Measurements from ENCODE around the gene PIGR. TPM values are rescaled to one million over a fixed set of nuclear protein-coding genes. Genes with fewer than 3 reads are reported as not detected.

The PIGR gene
- total RNA-seq, 1 experiment from 2014 or later, result 2.6 TPM

DNA sequence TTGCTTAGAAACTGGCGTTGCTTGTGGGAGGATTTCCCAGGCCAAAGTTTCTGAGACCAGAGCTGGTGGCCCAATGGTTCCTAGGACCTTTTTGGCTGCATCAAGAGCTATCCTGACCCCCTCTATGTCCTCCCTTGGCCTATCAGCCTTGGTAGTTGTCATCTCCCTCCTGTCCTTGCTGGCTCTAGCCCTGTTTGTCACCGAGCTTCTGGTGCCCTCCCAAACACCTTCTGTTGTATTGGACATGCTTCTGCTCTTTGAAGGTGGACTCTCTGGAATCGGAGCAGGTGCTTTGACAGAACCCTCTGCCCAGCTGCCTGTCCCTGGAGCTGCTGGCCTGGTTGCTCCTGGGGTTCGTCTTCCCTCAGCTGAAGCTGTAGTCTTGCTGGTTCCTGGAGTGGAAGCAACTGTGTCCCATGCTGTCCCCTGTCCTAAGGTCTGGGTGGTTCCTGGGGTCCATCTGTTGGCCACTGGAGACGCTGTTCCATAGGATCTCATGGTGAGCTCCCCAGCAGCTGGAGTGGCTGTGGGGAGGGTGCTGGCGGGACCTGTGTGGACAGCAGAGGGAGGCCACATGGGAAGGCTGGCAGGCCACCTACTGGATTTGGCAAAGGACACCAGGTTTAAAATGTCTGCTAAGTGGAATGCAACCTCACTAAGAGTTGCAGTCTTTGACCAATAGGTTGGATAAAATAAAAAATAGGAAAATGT is 14.6 kb upstream of the PIGR start:
- Histone ChIP-seq H3K9ac (ENCODE audit: low read length) (no peak overlapping the region), H3K79me2 (ENCODE audit: insufficient read depth, low read length) (no peaks in the 10 kb centered on the region), H3K9me2 (ENCODE audit: insufficient read depth) (no peaks in the 10 kb centered on the region), H4K20me1 (ENCODE audit: insufficient read depth) (no peaks in the 10 kb centered on the region), H3K4me1 (ENCODE audit: control insufficient read depth in 1 of 2, insufficient read depth in 2 of 2, low read length in 2 of 2) (no peaks in the 10 kb centered on the region), H3K4me3 (replicated peaks in 1 of 2; ENCODE audit: low read depth in 1 of 2, low read length in 2 of 2) (no peak overlapping the region), H3K36me3 (ENCODE audit: control insufficient read depth in 1 of 2, insufficient read depth in 2 of 2, low read length in 2 of 2) (no peaks in the 10 kb centered on the region), H3K27ac (ENCODE audit: low read depth, low read length) (no peak overlapping the region), H3K4me2 (ENCODE audit: low read length) (no peak overlapping the region), H3K27me3 (ENCODE audit: insufficient read depth, low read length) (no peaks in the 10 kb centered on the region), H2AFZ (ENCODE audit: low read depth, low read length, poor library complexity, severe bottlenecking) (no peak overlapping the region), H3K9me3 (ENCODE audit: control insufficient read depth in 1 of 2, insufficient read depth in 1 of 2, low read depth in 1 of 2, low read length in 2 of 2) (no peaks in the 10 kb centered on the region)
- CTCF ChIA-PET, result interaction anchor here (1.3 kb wide), 1 partner anchor 48 kb away, joined by 4 read pairs; no protein-coding TSS in a partner anchor
- RAD21 ChIA-PET (ENCODE audit: low non-redundant PET in 1 of 2, low total read pairs in 2 of 2, uncharacterized antibody in 2 of 2, unreplicated experiment in 2 of 2), result no interaction called here
- DNase-seq (ENCODE audit: low read depth, low spot score) (no peak), ATAC-seq (peak; percentile 53; the same call in 1 of the 2 replicates)
- POLR2A ChIA-PET, result no interaction called here
- TF ChIP-seq SIN3A (IDR thresholded peaks at IDR 0.05; ENCODE audit: low read depth) (no peak), RAD21 (IDR thresholded peaks at IDR 0.05; ENCODE audit: low read depth) (no peak), CBX3 (IDR thresholded peaks at IDR 0.05; ENCODE audit: low read depth) (no peak)
- intact Hi-C loops (cut with micrococcal nuclease), result no loop called here
- no TSS peak for BruUV-seq (replicated peaks)

GRCh38 chr1:206958144-206958543 is 11.9 kb upstream of the PIGR start:
- intact Hi-C loops (cut with micrococcal nuclease), result no loop called here

More at GRCh38 chr1:206958144-206958543, 11.9 kb upstream of the PIGR start:
- no peaks in the 10 kb centered on the region for H3K4me1 ChIP-seq (ENCODE audit: control insufficient read depth in 1 of 2, insufficient read depth in 2 of 2, low read length in 2 of 2)
- H3K9me3 ChIP-seq (ENCODE audit: control insufficient read depth in 1 of 2, insufficient read depth in 1 of 2, low read depth in 1 of 2, low read length in 2 of 2), result no peaks in the 10 kb centered on the region
- POLR2A ChIA-PET, result no interaction called here
- H3K36me3 ChIP-seq (ENCODE audit: control insufficient read depth in 1 of 2, insufficient read depth in 2 of 2, low read length in 2 of 2), result no peaks in the 10 kb centered on the region
- no peak overlapping the region for H3K27ac ChIP-seq (ENCODE audit: low read depth, low read length)
- TF ChIP-seq MAX (IDR thresholded peaks at IDR 0.05), result no peak
- no peak for TF ChIP-seq ELF1 (IDR thresholded peaks at IDR 0.05; ENCODE audit: borderline replicate concordance, low read depth)
- TF ChIP-seq, protein P1, sequence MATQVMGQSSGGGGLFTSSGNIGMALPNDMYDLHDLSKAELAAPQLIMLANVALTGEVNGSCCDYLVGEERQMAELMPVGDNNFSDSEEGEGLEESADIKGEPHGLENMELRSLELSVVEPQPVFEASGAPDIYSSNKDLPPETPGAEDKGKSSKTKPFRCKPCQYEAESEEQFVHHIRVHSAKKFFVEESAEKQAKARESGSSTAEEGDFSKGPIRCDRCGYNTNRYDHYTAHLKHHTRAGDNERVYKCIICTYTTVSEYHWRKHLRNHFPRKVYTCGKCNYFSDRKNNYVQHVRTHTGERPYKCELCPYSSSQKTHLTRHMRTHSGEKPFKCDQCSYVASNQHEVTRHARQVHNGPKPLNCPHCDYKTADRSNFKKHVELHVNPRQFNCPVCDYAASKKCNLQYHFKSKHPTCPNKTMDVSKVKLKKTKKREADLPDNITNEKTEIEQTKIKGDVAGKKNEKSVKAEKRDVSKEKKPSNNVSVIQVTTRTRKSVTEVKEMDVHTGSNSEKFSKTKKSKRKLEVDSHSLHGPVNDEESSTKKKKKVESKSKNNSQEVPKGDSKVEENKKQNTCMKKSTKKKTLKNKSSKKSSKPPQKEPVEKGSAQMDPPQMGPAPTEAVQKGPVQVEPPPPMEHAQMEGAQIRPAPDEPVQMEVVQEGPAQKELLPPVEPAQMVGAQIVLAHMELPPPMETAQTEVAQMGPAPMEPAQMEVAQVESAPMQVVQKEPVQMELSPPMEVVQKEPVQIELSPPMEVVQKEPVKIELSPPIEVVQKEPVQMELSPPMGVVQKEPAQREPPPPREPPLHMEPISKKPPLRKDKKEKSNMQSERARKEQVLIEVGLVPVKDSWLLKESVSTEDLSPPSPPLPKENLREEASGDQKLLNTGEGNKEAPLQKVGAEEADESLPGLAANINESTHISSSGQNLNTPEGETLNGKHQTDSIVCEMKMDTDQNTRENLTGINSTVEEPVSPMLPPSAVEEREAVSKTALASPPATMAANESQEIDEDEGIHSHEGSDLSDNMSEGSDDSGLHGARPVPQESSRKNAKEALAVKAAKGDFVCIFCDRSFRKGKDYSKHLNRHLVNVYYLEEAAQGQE (IDR thresholded peaks at IDR 0.05; ENCODE audit: low read depth), result no peak
- no peak for TF ChIP-seq CEBPB (IDR thresholded peaks at IDR 0.05; ENCODE audit: low read depth)
- TF ChIP-seq ZFX (IDR thresholded peaks at IDR 0.05), result no peak
- no peak for TF ChIP-seq EZH2 (IDR thresholded peaks at IDR 0.05)
- no peak for TF ChIP-seq POLR2AphosphoS5 (IDR thresholded peaks at IDR 0.05; ENCODE audit: low read depth, low read length)
- TF ChIP-seq CBX3 (IDR thresholded peaks at IDR 0.05; ENCODE audit: low read depth), result no peak
- TF ChIP-seq JUND (IDR thresholded peaks at IDR 0.05), result no peak
- no peak for TF ChIP-seq POLR2A (IDR thresholded peaks at IDR 0.05; ENCODE audit: borderline replicate concordance, extremely low read depth, insufficient read depth, insufficient read length)
- TF ChIP-seq SRF (IDR thresholded peaks at IDR 0.05; ENCODE audit: low read depth), result no peak
- TF ChIP-seq YY1 (IDR thresholded peaks at IDR 0.05; ENCODE audit: extremely low read depth, insufficient replicate concordance, low read depth, low read length), result no peak
- TF ChIP-seq RAD21 (IDR thresholded peaks at IDR 0.05; ENCODE audit: low read depth), result no peak
- TF ChIP-seq FOSL1 (IDR thresholded peaks at IDR 0.05; ENCODE audit: low read depth), result no peak
- TF ChIP-seq SIN3A (IDR thresholded peaks at IDR 0.05; ENCODE audit: low read depth), result no peak
- TF ChIP-seq SP1 (IDR thresholded peaks at IDR 0.05; ENCODE audit: low read depth), result no peak
- TF ChIP-seq EZH2phosphoT487 (IDR thresholded peaks at IDR 0.05; ENCODE audit: borderline replicate concordance), result no peak
- TF ChIP-seq TCF7L2 (IDR thresholded peaks at IDR 0.05; ENCODE audit: borderline replicate concordance, extremely low read depth, insufficient read depth, insufficient read length), result no peak
- H3K27me3 ChIP-seq (ENCODE audit: insufficient read depth, low read length), result no peaks in the 10 kb centered on the region
- H3K4me3 ChIP-seq (replicated peaks in 1 of 2; ENCODE audit: low read depth in 1 of 2, low read length in 2 of 2), result no peak overlapping the region
- BruUV-seq (replicated peaks), result no TSS peak
- RAD21 ChIA-PET (ENCODE audit: low non-redundant PET in 1 of 2, low total read pairs in 2 of 2, uncharacterized antibody in 2 of 2, unreplicated experiment in 2 of 2), result no interaction called here
- no peaks in the 10 kb centered on the region for H3K9me2 ChIP-seq (ENCODE audit: insufficient read depth)
- no peak overlapping the region for H2AFZ ChIP-seq (ENCODE audit: low read depth, low read length, poor library complexity, severe bottlenecking)
- H3K4me2 ChIP-seq (ENCODE audit: low read length), result no peak overlapping the region
- DNase-seq (ENCODE audit: low read depth, low spot score) (no peak), ATAC-seq (no peak)
- H3K79me2 ChIP-seq (ENCODE audit: insufficient read depth, low read length), result no peaks in the 10 kb centered on the region
- no peaks in the 10 kb centered on the region for H4K20me1 ChIP-seq (ENCODE audit: insufficient read depth)
- CTCF ChIA-PET, result no interaction called here
- no peak overlapping the region for H3K9ac ChIP-seq (ENCODE audit: low read length)

Data from HCT116 (cell line).